HepG2 (cell line): ENCODE data around the gene PMVK. TPM values are rescaled to one million over a fixed set of nuclear protein-coding genes. Genes with fewer than 3 reads are reported as not detected.

Source experiments
- E2F5 ChIP-seq: sonication (generic); formaldehyde crosslinking; conservative IDR thresholded peaks from 2 replicates; pipeline ENCODE4 v1.4.0; 2020; ENCODE audit warnings: missing genetic modification reagents
- ETV6 ChIP-seq: sonication (generic); formaldehyde crosslinking; conservative IDR thresholded peaks from 2 replicates; pipeline ENCODE4 v1.4.0; 2020; ENCODE audit warnings: missing genetic modification reagents
- FOXA3 ChIP-seq: IDR thresholded peaks from 2 replicates; pipeline ENCODE4 v1.6.1; 2016; ENCODE audit warnings: missing genetic modification reagents, missing compliant biosample characterization
- HNRNPLL ChIP-seq: fragments of 200-400 bp; formaldehyde crosslinking; IDR thresholded peaks from 2 replicates; pipeline ENCODE4 v1.6.1; 2017; ENCODE audit warnings: mild to moderate bottlenecking, low read depth, low read length; ENCODE audit not compliant: poor library complexity, severe bottlenecking
- KLF15 ChIP-seq: sonication (generic); formaldehyde crosslinking; IDR thresholded peaks from 2 replicates; pipeline ENCODE4 v1.8.1; 2023; ENCODE audit warnings: borderline replicate concordance, mild to moderate bottlenecking, inconsistent platforms, missing genetic modification reagents, mixed read lengths
- KLF9 ChIP-seq: IDR thresholded peaks from 2 replicates; pipeline ENCODE4 v1.6.1; 2016; ENCODE audit warnings: low read depth
- LRRFIP1 ChIP-seq: sonication (generic); formaldehyde crosslinking; conservative IDR thresholded peaks from 2 replicates; pipeline ENCODE4 v1.4.0; 2020; ENCODE audit warnings: missing genetic modification reagents
- MLLT10 ChIP-seq: sonication (generic); formaldehyde crosslinking; IDR thresholded peaks from 2 replicates; pipeline ENCODE4 v1.4.0; 2020; ENCODE audit warnings: missing genetic modification reagents
- NR2F1 ChIP-seq, 2 experiments: fragments of 450-650 bp in 1 of 2; formaldehyde crosslinking in 1 of 2; IDR thresholded peaks; 2 replicates each; pipeline versions ENCODE4 v1.5.0 to v1.6.1; 2016 to 2020; ENCODE audit warnings: mild to moderate bottlenecking in 1 of 2, missing compliant biosample characterization in 1 of 2, missing genetic modification reagents in 1 of 2, moderate library complexity in 1 of 2
- SOX13 ChIP-seq, 3 experiments: fragments of 450-650 bp in 1 of 3; sonication (generic) in 1 of 3; formaldehyde crosslinking in 1 of 3; IDR thresholded peaks in 2 of 3; conservative IDR thresholded peaks in 1 of 3; 2 replicates each; pipeline versions ENCODE4 v1.5.0 to v1.6.1; 2016 to 2020; ENCODE audit warnings: antibody characterized with exemption in 1 of 3, mild to moderate bottlenecking in 1 of 3, missing compliant biosample characterization in 1 of 3, missing genetic modification reagents in 1 of 3, moderate library complexity in 1 of 3
- SUZ12 ChIP-seq: fragments of 150-350 bp; IDR thresholded peaks from 2 replicates; pipeline ENCODE4 v1.6.1; 2014; ENCODE audit warnings: low read depth, low read length
- TCF7L2 ChIP-seq: IDR thresholded peaks from 2 replicates; pipeline ENCODE4 v1.6.1; 2011; ENCODE audit warnings: mild to moderate bottlenecking, low read depth, low read length, moderate library complexity
- ZBTB34 ChIP-seq: sonication (generic); formaldehyde crosslinking; IDR thresholded peaks from 2 replicates; pipeline ENCODE4 v1.8.0; 2022; ENCODE audit warnings: mild to moderate bottlenecking, missing genetic modification reagents
- ZFP36L2 ChIP-seq: sonication (generic); formaldehyde crosslinking; IDR thresholded peaks from 2 replicates; pipeline ENCODE4 v1.4.0; 2020; ENCODE audit warnings: missing genetic modification reagents
- ZNF256 ChIP-seq: sonication (generic); formaldehyde crosslinking; conservative IDR thresholded peaks from 2 replicates; pipeline ENCODE4 v1.4.0; 2020; ENCODE audit warnings: missing genetic modification reagents
- ZNF260 ChIP-seq: sonication (generic); formaldehyde crosslinking; IDR thresholded peaks from 2 replicates; pipeline ENCODE4 v1.4.0; 2020; ENCODE audit warnings: missing genetic modification reagents, low read depth, mild to moderate bottlenecking, borderline replicate concordance
- ZNF432 ChIP-seq: sonication (generic); formaldehyde crosslinking; IDR thresholded peaks from 2 replicates; pipeline ENCODE4 v1.5.0; 2020; ENCODE audit warnings: missing genetic modification reagents, mild to moderate bottlenecking, borderline replicate concordance
- ZNF558 ChIP-seq: sonication (generic); formaldehyde crosslinking; IDR thresholded peaks from 2 replicates; pipeline ENCODE4 v1.9.0; 2022; ENCODE audit warnings: mild to moderate bottlenecking, missing genetic modification reagents, borderline replicate concordance
- ZNF713 ChIP-seq: sonication (generic); formaldehyde crosslinking; IDR thresholded peaks from 2 replicates; pipeline ENCODE4 v1.4.0; 2020; ENCODE audit warnings: mild to moderate bottlenecking, missing genetic modification reagents
- polyA plus RNA-seq, 8 experiments: library from polyadenylated mRNA; depleted of rRNA in 3 of 8; stranded (reverse) in 7 of 8; unstranded in 1 of 8; fragments of >200 nt; fragmentation: Illumina TruSeq in 4 of 8; extraction: Trizol in 4 of 8; gene quantifications; 2 replicates each; pipeline versions ENCODE4 v1.2.1 to v1.2.3, GENCODE V29; 2011 to 2016; ENCODE audit warnings: low read depth in 4 of 8, missing spikeins in 1 of 8, mixed read lengths in 1 of 8; ENCODE audit not compliant: insufficient read depth in 1 of 8
- total RNA-seq, 5 experiments: library from RNA; depleted of rRNA; stranded (reverse); fragments of >200 nt; fragmentation: Illumina TruSeq; extraction: Trizol; gene quantifications; 2 replicates each; pipeline ENCODE4 v1.2.3, GENCODE V29; 2016; ENCODE audit warnings: low read depth in 1 of 5
- TF ChIP-seq, protein P1 (sequence below): sonication (generic); formaldehyde crosslinking; IDR thresholded peaks from 2 replicates; pipeline ENCODE4 v1.5.0; 2020; ENCODE audit warnings: mild to moderate bottlenecking, missing genetic modification reagents
- TF ChIP-seq, protein P2 (sequence below): sonication (generic); formaldehyde crosslinking; IDR thresholded peaks from 2 replicates; pipeline ENCODE4 v1.8.0; 2023; ENCODE audit warnings: mild to moderate bottlenecking, missing genetic modification reagents

PMVK gene
- total and polyA plus RNA-seq, 2 of the 13 experiments (the other 11 are each of a cell fraction or from before 2014, with no cell fraction given) = 3.9 to 12.6 TPM

- TF ChIP-seq KLF9 (CRISPR knock-in tag) (no peak), ZNF713 (CRISPR knock-in tag) (no peak), ZBTB34 (CRISPR knock-in tag) (no peak), ETV6 (CRISPR knock-in tag) (no peak), E2F5 (CRISPR knock-in tag) (no peak), ZNF256 (CRISPR knock-in tag) (no peak), LRRFIP1 (CRISPR knock-in tag) (no peak), SOX13 (IDR thresholded peaks at IDR 0.05) (no peak), SOX13 (CRISPR knock-in tag; conservative IDR thresholded peaks at IDR 0.05 in 1 of 2, IDR thresholded peaks at IDR 0.05 in 1 of 2) (0 out of 4 replicates have a peak, but pooled peaks of 1 of the 2 experiments have one; percentile 34), ZFP36L2 (CRISPR knock-in tag) (no peak), TCF7L2 (no peak), ZNF432 (no peak), NR2F1 (CRISPR knock-in tag; IDR thresholded peaks at IDR 0.05) (no peak), KLF15 (no peak), HNRNPLL (no peak), MLLT10 (CRISPR knock-in tag) (no peak), ZNF260 (CRISPR knock-in tag) (no peak), SUZ12 (no peak), FOXA3 (peak; percentile 43; the same call in 1 of the 2 replicates), ZNF558 (no peak)
- TF ChIP-seq, protein P1, sequence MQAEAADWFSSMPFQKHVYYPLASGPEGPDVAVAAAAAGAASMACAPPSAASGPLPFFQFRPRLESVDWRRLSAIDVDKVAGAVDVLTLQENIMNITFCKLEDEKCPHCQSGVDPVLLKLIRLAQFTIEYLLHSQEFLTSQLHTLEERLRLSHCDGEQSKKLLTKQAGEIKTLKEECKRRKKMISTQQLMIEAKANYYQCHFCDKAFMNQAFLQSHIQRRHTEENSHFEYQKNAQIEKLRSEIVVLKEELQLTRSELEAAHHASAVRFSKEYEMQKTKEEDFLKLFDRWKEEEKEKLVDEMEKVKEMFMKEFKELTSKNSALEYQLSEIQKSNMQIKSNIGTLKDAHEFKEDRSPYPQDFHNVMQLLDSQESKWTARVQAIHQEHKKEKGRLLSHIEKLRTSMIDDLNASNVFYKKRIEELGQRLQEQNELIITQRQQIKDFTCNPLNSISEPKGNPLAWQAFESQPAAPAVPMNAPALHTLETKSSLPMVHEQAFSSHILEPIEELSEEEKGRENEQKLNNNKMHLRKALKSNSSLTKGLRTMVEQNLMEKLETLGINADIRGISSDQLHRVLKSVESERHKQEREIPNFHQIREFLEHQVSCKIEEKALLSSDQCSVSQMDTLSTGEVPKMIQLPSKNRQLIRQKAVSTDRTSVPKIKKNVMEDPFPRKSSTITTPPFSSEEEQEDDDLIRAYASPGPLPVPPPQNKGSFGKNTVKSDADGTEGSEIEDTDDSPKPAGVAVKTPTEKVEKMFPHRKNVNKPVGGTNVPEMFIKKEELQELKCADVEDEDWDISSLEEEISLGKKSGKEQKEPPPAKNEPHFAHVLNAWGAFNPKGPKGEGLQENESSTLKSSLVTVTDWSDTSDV (CRISPR knock-in tag) = no peak
- TF ChIP-seq, protein P2, sequence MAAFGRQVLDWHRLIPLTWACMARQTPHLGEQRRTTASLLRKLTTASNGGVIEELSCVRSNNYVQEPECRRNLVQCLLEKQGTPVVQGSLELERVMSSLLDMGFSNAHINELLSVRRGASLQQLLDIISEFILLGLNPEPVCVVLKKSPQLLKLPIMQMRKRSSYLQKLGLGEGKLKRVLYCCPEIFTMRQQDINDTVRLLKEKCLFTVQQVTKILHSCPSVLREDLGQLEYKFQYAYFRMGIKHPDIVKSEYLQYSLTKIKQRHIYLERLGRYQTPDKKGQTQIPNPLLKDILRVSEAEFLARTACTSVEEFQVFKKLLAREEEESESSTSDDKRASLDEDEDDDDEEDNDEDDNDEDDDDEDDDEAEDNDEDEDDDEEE = no peak
Observed at GRCh38 chr1:154955039-154955717, 18.7 kb upstream of the PMVK start (continued).
